Liver (tissue), 9 donors: ENCODE data around the gene SLC4A3. TPM values are rescaled to one million over a fixed set of nuclear protein-coding genes. Genes with fewer than 3 reads are reported as not detected.

Experiments used
- DNase-seq: peaks from one replicate; pipeline ENCODE4 v3.0.0-alpha.2; 2017; ENCODE audit warnings: low spot score
- H3K27ac ChIP-seq, 2 donors: one replicate each; pipeline ENCODE4 v1.7.0; 2013; ENCODE audit warnings: inconsistent platforms in 2 of 2, low read length in 2 of 2, control low read depth in 1 of 2, low read depth in 1 of 2, mild to moderate bottlenecking in 1 of 2
- H3K27me3 ChIP-seq, 4 donors: one replicate each; pipeline versions ENCODE4 v1.6.1 to v1.7.0; 2013; ENCODE audit warnings: low read length in 3 of 4, inconsistent platforms in 1 of 4, mild to moderate bottlenecking in 1 of 4, moderate library complexity in 1 of 4; ENCODE audit not compliant: control insufficient read depth in 4 of 4, insufficient read depth in 4 of 4
- H3K36me3 ChIP-seq, 4 donors: one replicate each; pipeline versions ENCODE4 v1.6.1 to v1.7.0; 2013; ENCODE audit warnings: low read length in 3 of 4, mild to moderate bottlenecking in 3 of 4, low read depth in 1 of 4, moderate library complexity in 1 of 4; ENCODE audit not compliant: control insufficient read depth in 4 of 4, insufficient read depth in 3 of 4
- H3K4me1 ChIP-seq, 4 donors: one replicate each; pipeline versions ENCODE4 v1.6.1 to v1.7.0; 2013; ENCODE audit warnings: low read length in 3 of 4, mild to moderate bottlenecking in 3 of 4, moderate library complexity in 1 of 4; ENCODE audit not compliant: control insufficient read depth in 4 of 4, insufficient read depth in 4 of 4
- H3K4me3 ChIP-seq, 3 donors: one replicate each; pipeline versions ENCODE4 v1.6.1 to v1.7.0; 2013; ENCODE audit warnings: low read length in 3 of 3, control low read depth in 1 of 3, low read depth in 1 of 3, mild to moderate bottlenecking in 1 of 3
- H3K9ac ChIP-seq, 2 donors: one replicate each; pipeline ENCODE4 v1.7.0; 2013; ENCODE audit warnings: low read length in 2 of 2, mild to moderate bottlenecking in 2 of 2, moderate library complexity in 2 of 2, control low read depth in 1 of 2, low read depth in 1 of 2
- H3K9me3 ChIP-seq, 4 donors: one replicate each; pipeline versions ENCODE4 v1.6.1 to v1.7.0; 2013; ENCODE audit warnings: low read length in 3 of 4; ENCODE audit not compliant: control insufficient read depth in 4 of 4
- ATF3 ChIP-seq: IDR thresholded peaks from 2 replicates; pipeline ENCODE4 v1.6.1; 2016; ENCODE audit warnings: antibody characterized with exemption
- CTCF ChIP-seq: fragments of 150-350 bp; IDR thresholded peaks from 2 replicates; pipeline ENCODE4 v1.5.1; 2017; ENCODE audit warnings: improper control_type of control experiment, low read depth, low read length; ENCODE audit not compliant: missing input control
- EGR1 ChIP-seq, 2 donors: IDR thresholded peaks; 2 replicates each; pipeline ENCODE4 v1.6.1; 2016 to 2018; ENCODE audit warnings: antibody characterized with exemption in 2 of 2, low read depth in 2 of 2
- FOXA1 ChIP-seq: IDR thresholded peaks from 2 replicates; pipeline ENCODE4 v1.6.1; 2016; ENCODE audit warnings: antibody characterized with exemption
- FOXA2 ChIP-seq: IDR thresholded peaks from 2 replicates; pipeline ENCODE4 v1.6.1; 2016; ENCODE audit warnings: antibody characterized with exemption
- GABPA ChIP-seq, 2 donors: IDR thresholded peaks in 1 of 2; conservative IDR thresholded peaks in 1 of 2; 2 replicates each; pipeline ENCODE4 v1.6.1; 2016; ENCODE audit warnings: antibody characterized with exemption in 2 of 2, mild to moderate bottlenecking in 1 of 2, moderate library complexity in 1 of 2
- HNF4A ChIP-seq, 2 donors: conservative IDR thresholded peaks; 2 replicates each; pipeline ENCODE4 v1.6.1; 2016; ENCODE audit warnings: antibody characterized with exemption in 2 of 2, mild to moderate bottlenecking in 2 of 2
- HNF4G ChIP-seq: IDR thresholded peaks from 2 replicates; pipeline ENCODE4 v1.6.1; 2016; ENCODE audit warnings: antibody characterized with exemption
- JUND ChIP-seq, 2 donors: IDR thresholded peaks; 2 replicates each; pipeline ENCODE4 v1.6.1; 2016; ENCODE audit warnings: antibody characterized with exemption in 2 of 2
- MAX ChIP-seq: IDR thresholded peaks from 2 replicates; pipeline ENCODE4 v1.6.1; 2016; ENCODE audit warnings: antibody characterized with exemption
- NR2F2 ChIP-seq: IDR thresholded peaks from 2 replicates; pipeline ENCODE4 v1.6.1; 2016; ENCODE audit warnings: antibody characterized with exemption
- RAD21 ChIP-seq, 2 donors: IDR thresholded peaks; 2 replicates each; pipeline ENCODE4 v1.6.1; 2016; ENCODE audit warnings: antibody characterized with exemption in 2 of 2, mild to moderate bottlenecking in 2 of 2
- REST ChIP-seq: IDR thresholded peaks from 2 replicates; pipeline ENCODE4 v1.6.1; 2016; ENCODE audit warnings: antibody characterized with exemption, mild to moderate bottlenecking
- RXRA ChIP-seq, 2 donors: IDR thresholded peaks; 2 replicates each; pipeline ENCODE4 v1.6.1; 2017 to 2018; ENCODE audit warnings: antibody characterized with exemption in 2 of 2, mild to moderate bottlenecking in 1 of 2
- SP1 ChIP-seq: IDR thresholded peaks from 2 replicates; pipeline ENCODE4 v1.6.1; 2018; ENCODE audit warnings: antibody characterized with exemption, mild to moderate bottlenecking
- TAF1 ChIP-seq: conservative IDR thresholded peaks from 2 replicates; pipeline ENCODE4 v1.6.1; 2016; ENCODE audit warnings: antibody characterized with exemption, mild to moderate bottlenecking
- YY1 ChIP-seq: IDR thresholded peaks from 2 replicates; pipeline ENCODE4 v1.6.1; 2016; ENCODE audit warnings: antibody characterized with exemption, mild to moderate bottlenecking
- ZBTB33 ChIP-seq: IDR thresholded peaks from 2 replicates; pipeline ENCODE4 v1.6.1; 2016; ENCODE audit warnings: antibody characterized with exemption
- whole genome bisulfite sequencing: extraction: QIAGEN DNeasy Blood & Tissue Kit; methylation state at CpG from one replicate; pipeline ENCODE4 v1.1.7; 2013; 5-methylcytosine and 5-hydroxymethylcytosine counted together
- polyA plus RNA-seq, 2 donors: library from polyadenylated mRNA; stranded (reverse) in 1 of 2; unstranded in 1 of 2; fragments of 200-250 nt in 1 of 2; fragments of >200 nt in 1 of 2; fragmentation: Nextera tagmentation in 1 of 2; extraction: Ambion mirVana in 1 of 2; gene quantifications; one replicate each; pipeline versions ENCODE4 v1.2.1 to v1.2.3, GENCODE V29; 2013 to 2015
- total RNA-seq, 2 donors: library from RNA; depleted of rRNA; stranded (reverse); fragments of >200 nt; gene quantifications; one replicate each; pipeline ENCODE4 v1.2.3, GENCODE V29; 2014
- donor health status: healthy.
- donor health status: healthy.
- donor health status: healthy.
- donor health status: healthy.
- donor health status: healthy.

The SLC4A3 gene
- total and polyA plus RNA-seq, 4 donors = 0.08 to 0.19 (median 0.08) TPM

GRCh38 chr2:219622472-219622871, 5.0 kb upstream of the SLC4A3 start:
- H3K27me3 ChIP-seq = no peaks in the 10 kb centered on the region
- peaks cover 0 to 12% (median under 1%) of the 10 kb centered on the region in 4 donors for H3K4me1 ChIP-seq
- no peak overlapping the region for H3K4me3 ChIP-seq
- no peak for TF ChIP-seq TAF1
- TF ChIP-seq REST = no peak
- no peak for TF ChIP-seq ZBTB33
- TF ChIP-seq HNF4G = no peak
- TF ChIP-seq FOXA2 = no peak
- no peak for TF ChIP-seq FOXA1
- no peak for TF ChIP-seq NR2F2
- TF ChIP-seq EGR1 (IDR thresholded peaks at IDR 0.05; ENCODE audit: low read depth in 2 of 2) = no peak
- TF ChIP-seq YY1 = no peak
- no peak for TF ChIP-seq MAX
- TF ChIP-seq SP1 = no peak
- TF ChIP-seq JUND (IDR thresholded peaks at IDR 0.05) = no peak
- TF ChIP-seq CTCF = no peak
- TF ChIP-seq ATF3 = no peak
- TF ChIP-seq RAD21 (IDR thresholded peaks at IDR 0.05) = no peak
- no peak for TF ChIP-seq RXRA (IDR thresholded peaks at IDR 0.05)
- TF ChIP-seq GABPA (IDR thresholded peaks at IDR 0.05 in 1 of 2, conservative IDR thresholded peaks at IDR 0.05 in 1 of 2) = no peak
- no peak for TF ChIP-seq HNF4A (conservative IDR thresholded peaks at IDR 0.05)
- H3K9ac ChIP-seq = no peak overlapping the region
- no peaks in the 10 kb centered on the region for H3K36me3 ChIP-seq
- H3K9me3 ChIP-seq = no peaks in the 10 kb centered on the region
- H3K27ac ChIP-seq = no peak overlapping the region
- whole genome bisulfite sequencing = 95% methylated on average over 2 of the region's 2 CpGs
- DNase-seq = no peak
